ENCODE data around the gene TRIM10.

- TF ChIP-seq CTCF (conservative IDR thresholded peaks at IDR 0.05; ENCODE audit: low read length), result no peak
- no peak for TF ChIP-seq EZH2phosphoT487 (IDR thresholded peaks at IDR 0.05; ENCODE audit: borderline replicate concordance)
Observed at GRCh38 chr6:30162265-30163089, 1.5 kb upstream of the TRIM10 start.
